Measurements from ENCODE around the gene CTSS. TPM values are rescaled to one million over a fixed set of nuclear protein-coding genes. Genes with fewer than 3 reads are reported as not detected.

The CTSS gene
- total RNA-seq, 4 donors from 2014 or later, result 97.4 to 146 (median 133) TPM

- no peaks in the 10 kb centered on the region for H3K9me3 ChIP-seq
- H3K4me1 ChIP-seq, result peaks cover 0 to 13% (median 2%) of the 10 kb centered on the region in 4 donors
- TF ChIP-seq CTCF (IDR thresholded peaks at IDR 0.05) (no peak), POLR2A (IDR thresholded peaks at IDR 0.05) (no peak)
- H3K27me3 ChIP-seq, result no peaks in the 10 kb centered on the region
- no peak overlapping the region for H3K27ac ChIP-seq
- H3K4me3 ChIP-seq, result no peak overlapping the region
- no peak for DNase-seq
- peaks cover 0 to 10% (median 0%) of the 10 kb centered on the region in 3 donors for H3K36me3 ChIP-seq
Observed at GRCh38 chr1:150761801-150762200, 3.8 kb downstream of the CTSS start.

GRCh38 chr1:150760013-150760412 lies 5.6 kb downstream of the CTSS start:
- TF ChIP-seq CTCF (IDR thresholded peaks at IDR 0.05) (no peak), POLR2A (IDR thresholded peaks at IDR 0.05) (no peak)
- Histone ChIP-seq H3K27me3 (no peaks in the 10 kb centered on the region), H3K4me3 (no peak overlapping the region), H3K9me3 (no peaks in the 10 kb centered on the region), H3K27ac (no peak overlapping the region), H3K4me1 (peaks cover 0 to 13% (median 2%) of the 10 kb centered on the region in 4 donors), H3K36me3 (peaks cover 0 to 20% (median 0%) of the 10 kb centered on the region in 3 donors)
- no peak for DNase-seq

GRCh38 chr1:150753416-150753815 lies 12.2 kb downstream of the CTSS start:
- DNase-seq, result no peak
- H3K27me3 ChIP-seq, result no peaks in the 10 kb centered on the region
- no peaks in the 10 kb centered on the region for H3K4me1 ChIP-seq
- no peak overlapping the region for H3K27ac ChIP-seq
- peaks cover 0 to 70% (median 0%) of the 10 kb centered on the region in 3 donors for H3K36me3 ChIP-seq
- no peaks in the 10 kb centered on the region for H3K9me3 ChIP-seq
- no peak for TF ChIP-seq POLR2A (IDR thresholded peaks at IDR 0.05)
- no peak for TF ChIP-seq CTCF (IDR thresholded peaks at IDR 0.05)
- H3K4me3 ChIP-seq, result no peak overlapping the region

DNA sequence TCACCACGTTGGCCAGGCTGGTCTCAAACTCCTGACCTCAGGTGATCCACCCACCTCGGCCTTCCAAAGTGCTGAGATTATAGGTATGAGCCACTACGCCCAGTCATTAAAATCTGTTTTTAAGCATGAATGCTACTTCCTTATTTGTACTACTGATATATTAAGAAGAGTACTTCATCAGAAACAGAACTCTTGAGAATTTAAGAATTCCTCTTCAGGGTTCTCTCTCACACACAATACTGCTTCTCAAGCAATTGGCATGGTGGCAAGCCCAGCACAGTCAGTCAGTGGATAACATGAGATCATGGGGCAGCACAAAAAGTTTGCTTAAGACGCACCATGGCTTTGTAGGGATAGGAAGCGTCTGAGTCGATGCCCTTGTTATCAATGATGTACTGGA lies 14.1 kb downstream of the CTSS start:
- Histone ChIP-seq H3K9me3 (no peaks in the 10 kb centered on the region), H3K27ac (no peak overlapping the region), H3K4me3 (no peak overlapping the region), H3K27me3 (no peaks in the 10 kb centered on the region), H3K36me3 (peaks cover 0 to 66% (median 0%) of the 10 kb centered on the region in 3 donors), H3K4me1 (no peaks in the 10 kb centered on the region)
- TF ChIP-seq POLR2A (IDR thresholded peaks at IDR 0.05) (no peak), CTCF (IDR thresholded peaks at IDR 0.05) (no peak)
- no peak for DNase-seq

DNA sequence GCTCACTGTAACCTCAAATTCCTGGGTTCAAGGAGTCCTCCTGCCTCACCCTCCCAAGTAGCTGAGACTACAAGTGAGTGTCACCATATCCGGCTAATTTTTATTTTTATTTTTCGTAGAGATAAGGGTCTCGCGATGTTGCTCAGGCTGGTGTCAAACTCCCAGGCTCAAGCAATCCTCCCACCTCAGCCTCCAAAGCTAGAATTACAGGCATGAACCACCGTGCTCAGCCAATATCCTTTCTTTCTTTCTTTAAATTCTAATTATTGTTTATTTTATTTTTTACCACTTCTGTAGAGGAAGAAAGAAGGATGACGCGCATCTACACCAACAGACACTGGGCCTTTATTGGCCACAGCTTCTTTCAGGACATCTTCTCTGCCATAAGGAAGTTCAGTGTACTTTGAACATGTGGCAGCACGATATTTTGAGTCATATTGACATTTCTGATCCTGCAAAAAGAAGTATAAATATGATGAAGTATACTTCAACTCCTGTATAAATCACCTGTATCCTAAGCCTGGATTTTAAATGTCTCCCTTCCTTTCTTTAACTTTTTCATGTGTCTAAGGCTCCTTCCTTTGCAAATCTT lies 15.8 kb downstream of the CTSS start:
- no peaks in the 10 kb centered on the region for H3K9me3 ChIP-seq
- no peaks in the 10 kb centered on the region for H3K4me1 ChIP-seq
- DNase-seq, result no peak
- peaks cover 0 to 70% (median 0%) of the 10 kb centered on the region in 3 donors for H3K36me3 ChIP-seq
- H3K27ac ChIP-seq, result no peak overlapping the region
- H3K27me3 ChIP-seq, result no peaks in the 10 kb centered on the region
- H3K4me3 ChIP-seq, result no peak overlapping the region
- no peak for TF ChIP-seq CTCF (IDR thresholded peaks at IDR 0.05)
- TF ChIP-seq POLR2A (IDR thresholded peaks at IDR 0.05), result no peak
